Osteoblast (primary cell): ENCODE data around the gene PRCD. TPM values are rescaled to one million over a fixed set of nuclear protein-coding genes. Genes with fewer than 3 reads are reported as not detected.
A peak's percentile ranks its signal among the peaks of the same experiment; 100 is the strongest.

Source experiments
- DNase-seq: peaks from one replicate; pipeline ENCODE4 v3.0.0; 2011; ENCODE audit warnings: low spot score, mixed read lengths; ENCODE audit not compliant: insufficient read length; ENCODE audit errors: missing footprints
- H2AFZ ChIP-seq: 2 replicates; pipeline ENCODE4 v1.6.0; 2011; ENCODE audit warnings: mild to moderate bottlenecking, low read length
- H3K27ac ChIP-seq: 2 replicates; pipeline ENCODE4 v1.5.1; 2011; ENCODE audit warnings: mild to moderate bottlenecking, low read depth, low read length, moderate library complexity
- H3K27me3 ChIP-seq: 2 replicates; pipeline ENCODE4 v1.6.0; 2012; ENCODE audit warnings: mild to moderate bottlenecking, control low read depth, inconsistent platforms, low read length, moderate library complexity; ENCODE audit not compliant: insufficient read depth
- H3K36me3 ChIP-seq: 2 replicates; pipeline ENCODE4 v1.5.1; 2011; ENCODE audit warnings: mild to moderate bottlenecking, low read length, control low read depth, moderate library complexity; ENCODE audit not compliant: insufficient read depth
- H3K4me1 ChIP-seq: 2 replicates; pipeline ENCODE4 v1.5.1; 2011; ENCODE audit warnings: mild to moderate bottlenecking, low read length, control low read depth, moderate library complexity; ENCODE audit not compliant: insufficient read depth
- H3K4me2 ChIP-seq: 2 replicates; pipeline ENCODE4 v1.6.0; 2011; ENCODE audit warnings: mild to moderate bottlenecking, low read length; ENCODE audit not compliant: insufficient read depth
- H3K4me3 ChIP-seq: fragments of 200-600 bp; sonication (generic); 3 replicates; pipeline ENCODE4 v1.5.1; 2012; ENCODE audit warnings: mild to moderate bottlenecking, low read length, inconsistent platforms; ENCODE audit not compliant: insufficient read depth
- H3K79me2 ChIP-seq: 2 replicates; pipeline ENCODE4 v1.6.0; 2012; ENCODE audit warnings: mild to moderate bottlenecking, low read length, control low read depth, inconsistent platforms; ENCODE audit not compliant: insufficient read depth
- H3K9me3 ChIP-seq: 2 replicates; pipeline ENCODE4 v1.5.1; 2011; ENCODE audit warnings: low read depth, low read length, control low read depth
- H4K20me1 ChIP-seq: 2 replicates; pipeline ENCODE4 v1.6.0; 2012; ENCODE audit warnings: mild to moderate bottlenecking, low read length, control low read depth; ENCODE audit not compliant: insufficient read depth
- CTCF ChIP-seq: IDR thresholded peaks from 2 replicates; pipeline ENCODE4 v1.5.1; 2011; ENCODE audit warnings: mild to moderate bottlenecking, low read depth, low read length, moderate library complexity; ENCODE audit errors: extremely low read depth
- total RNA-seq: library from RNA; depleted of rRNA; stranded (reverse); fragments of >200 nt; gene quantifications from 2 replicates; pipeline ENCODE4 v1.2.3, GENCODE V29; 2012

PRCD gene
- total RNA-seq, 1 donor = 4.0 TPM

- H2AFZ ChIP-seq = no peak overlapping the region
- no peaks in the 10 kb centered on the region for H3K36me3 ChIP-seq
- no peaks in the 10 kb centered on the region for H3K9me3 ChIP-seq
- H3K4me1 ChIP-seq = no peaks in the 10 kb centered on the region
- no peak overlapping the region for H3K4me3 ChIP-seq
- no peak for TF ChIP-seq CTCF
- H3K27me3 ChIP-seq = no peaks in the 10 kb centered on the region
- H3K27ac ChIP-seq = no peak overlapping the region
- H3K4me2 ChIP-seq = no peak overlapping the region
- H4K20me1 ChIP-seq = no peaks in the 10 kb centered on the region
- H3K79me2 ChIP-seq = no peaks in the 10 kb centered on the region
- no peak for DNase-seq
Observed at GRCh38 chr17:76576189-76576588, 36.3 kb downstream of the PRCD start.

- TF ChIP-seq CTCF = no peak
- Histone ChIP-seq H3K27ac (no peak overlapping the region), H2AFZ (no peak overlapping the region)
Observed at GRCh38 chr17:76577876-76578275, 38.0 kb downstream of the PRCD start.

GRCh38 chr17:76578376-76578775 lies 38.5 kb downstream of the PRCD start:
- H3K36me3 ChIP-seq = no peaks in the 10 kb centered on the region
- peaks cover under 1% of the 10 kb centered on the region for H3K27me3 ChIP-seq
- no peaks in the 10 kb centered on the region for H3K9me3 ChIP-seq
- DNase-seq = peak; percentile 61
- no peak overlapping the region for H3K27ac ChIP-seq
- H3K4me2 ChIP-seq = no peak overlapping the region
- no peak overlapping the region for H2AFZ ChIP-seq
- TF ChIP-seq CTCF = no peak
- no peaks in the 10 kb centered on the region for H4K20me1 ChIP-seq
- no peaks in the 10 kb centered on the region for H3K79me2 ChIP-seq
- H3K4me3 ChIP-seq = no peak overlapping the region
- H3K4me1 ChIP-seq = no peaks in the 10 kb centered on the region

More at GRCh38 chr17:76577876-76578275, 38.0 kb downstream of the PRCD start:
- H3K9me3 ChIP-seq = no peaks in the 10 kb centered on the region
- no peaks in the 10 kb centered on the region for H4K20me1 ChIP-seq
- H3K4me2 ChIP-seq = no peak overlapping the region
- no peaks in the 10 kb centered on the region for H3K4me1 ChIP-seq
- H3K4me3 ChIP-seq = no peak overlapping the region
- H3K27me3 ChIP-seq = no peaks in the 10 kb centered on the region
- H3K36me3 ChIP-seq = no peaks in the 10 kb centered on the region
- H3K79me2 ChIP-seq = no peaks in the 10 kb centered on the region
- DNase-seq = no peak

- no peak overlapping the region for H2AFZ ChIP-seq
Observed at GRCh38 chr17:76579281-76579680, 39.4 kb downstream of the PRCD start.

More at GRCh38 chr17:76579281-76579680, 39.4 kb downstream of the PRCD start:
- Histone ChIP-seq H4K20me1 (no peaks in the 10 kb centered on the region), H3K4me3 (no peak overlapping the region), H3K27me3 (peaks cover 7% of the 10 kb centered on the region), H3K79me2 (no peaks in the 10 kb centered on the region), H3K9me3 (no peaks in the 10 kb centered on the region), H3K36me3 (no peaks in the 10 kb centered on the region), H3K4me1 (no peaks in the 10 kb centered on the region), H3K27ac (no peak overlapping the region), H3K4me2 (no peak overlapping the region)
- TF ChIP-seq CTCF = no peak
- DNase-seq = no peak
